Measurements from ENCODE around the gene CYREN. TPM values are rescaled to one million over a fixed set of nuclear protein-coding genes. Genes with fewer than 3 reads are reported as not detected.
A peak's percentile ranks its signal among the peaks of the same experiment; 100 is the strongest.
"Not testable (repeated sequence)": the region's sequence is repeated elsewhere in the genome, so short reads cannot be mapped to it uniquely, and the experiment has no call there.

Gene CYREN
- total RNA-seq, 4 donors from 2014 or later: 41.8 to 50.6 (median 49.4) TPM

GRCh38 chr7:135147341-135147898 is 23.1 kb downstream of the CYREN start:
- H3K4me1 ChIP-seq: peaks cover 0 to 43% (median 23%) of the 10 kb centered on the region in 4 donors
- H3K27me3 ChIP-seq: no peaks in the 10 kb centered on the region
- 6 to 9% methylated on average over 6 of the region's 6 CpGs for WGBS, 2 donors
- DNase-seq (ENCODE audit: low spot score in 2 of 2): no peak
- no peaks in the 10 kb centered on the region for H3K9me3 ChIP-seq
- H3K36me3 ChIP-seq: peaks cover 0 to 4% (median 0%) of the 10 kb centered on the region in 3 donors
- H3K4me3 ChIP-seq: peak overlapping the region; percentile 43 to 59 (median 52)
- H3K27ac ChIP-seq: peak overlapping the region; percentile 88 to 98 (median 96)
- no peak for TF ChIP-seq CTCF (IDR thresholded peaks at IDR 0.05)
- peak; percentile 10 to 42 for TF ChIP-seq EP300 (IDR thresholded peaks at IDR 0.05)
- no peak for TF ChIP-seq POLR2A (IDR thresholded peaks at IDR 0.05)

GRCh38 chr7:135143885-135144668 is 26.4 kb downstream of the CYREN start:
- Histone ChIP-seq H3K9me3 (no peaks in the 10 kb centered on the region), H3K4me1 (peaks cover 0 to 16% (median 4%) of the 10 kb centered on the region in 4 donors), H3K4me3 (no peak overlapping the region), H3K27me3 (no peaks in the 10 kb centered on the region), H3K27ac (peak overlapping the region in 1 of 4 donors; percentile 46), H3K36me3 (no peaks in the 10 kb centered on the region)
- DNase-seq (ENCODE audit: low spot score in 2 of 2): no peak
- TF ChIP-seq EP300 (IDR thresholded peaks at IDR 0.05): no peak
- TF ChIP-seq CTCF (IDR thresholded peaks at IDR 0.05): no peak
- TF ChIP-seq POLR2A (IDR thresholded peaks at IDR 0.05): no peak
- WGBS, 2 donors: 78 to 87% methylated on average over 3 of the region's 3 CpGs

- peaks cover 0 to 11% (median 5%) of the 10 kb centered on the region in 4 donors for H3K9me3 ChIP-seq
- H3K4me1 ChIP-seq: no peaks in the 10 kb centered on the region
- peaks cover 0 to 4% (median 0%) of the 10 kb centered on the region in 3 donors for H3K36me3 ChIP-seq
- no peak for TF ChIP-seq EP300 (IDR thresholded peaks at IDR 0.05)
- TF ChIP-seq CTCF (IDR thresholded peaks at IDR 0.05): no peak
- no peak for TF ChIP-seq POLR2A (IDR thresholded peaks at IDR 0.05)
- no peaks in the 10 kb centered on the region for H3K27me3 ChIP-seq
- H3K4me3 ChIP-seq: no peak overlapping the region
- no peak for DNase-seq (ENCODE audit: low spot score in 2 of 2)
- H3K27ac ChIP-seq: no peak overlapping the region
These were observed 40.9 kb downstream of the CYREN start for GRCh38 chr7:135129579-135129978.

GRCh38 chr7:135128931-135129330 is 41.6 kb downstream of the CYREN start:
- Histone ChIP-seq H3K27ac (no peak overlapping the region), H3K4me1 (no peaks in the 10 kb centered on the region), H3K27me3 (no peaks in the 10 kb centered on the region), H3K4me3 (no peak overlapping the region), H3K9me3 (peaks cover 0 to 12% (median 6%) of the 10 kb centered on the region in 4 donors), H3K36me3 (peaks cover 0 to 4% (median 0%) of the 10 kb centered on the region in 3 donors)
- DNase-seq (ENCODE audit: low spot score in 2 of 2): no peak
- TF ChIP-seq CTCF (IDR thresholded peaks at IDR 0.05) (no peak), POLR2A (IDR thresholded peaks at IDR 0.05) (no peak), EP300 (IDR thresholded peaks at IDR 0.05) (no peak)
- WGBS, 2 donors: 100% methylated on average over 1 of the region's 1 CpG; no CpG with 5 or more reads in 1 of the 2 donors

- not testable (repeated sequence) for DNase-seq (ENCODE audit: low spot score in 2 of 2); H3K27me3 ChIP-seq; H3K4me3 ChIP-seq; H3K4me1 ChIP-seq
- peak overlapping the region in 2 of 4 donors; percentile 18 to 62 for H3K27ac ChIP-seq
- H3K9me3 ChIP-seq: peaks cover 0 to 18% (median 4%) of the 10 kb centered on the region in 4 donors
- 45 to 49% methylated on average over 3 of the region's 3 CpGs for WGBS, 2 donors
- peaks cover 0 to 17% (median 0%) of the 10 kb centered on the region in 3 donors for H3K36me3 ChIP-seq
These were observed 45.9 kb downstream of the CYREN start for GRCh38 chr7:135124631-135125030.
